Epidermal melanocyte (primary cell): ENCODE measurements around the gene DGCR2.
"Not testable (repeated sequence)": the region's sequence is repeated elsewhere in the genome, so short reads cannot be mapped to it uniquely, and the experiment has no call there.

ENCODE experiments used
- DNase-seq: peaks from one replicate; pipeline ENCODE4 v3.0.0; 2011; ENCODE audit warnings: low spot score; ENCODE audit not compliant: insufficient read length

Gene DGCR2

GRCh38 chr22:18988958-18989357, 133.3 kb downstream of the DGCR2 start:
- no peak for DNase-seq

- DNase-seq: no peak
These were observed 134.4 kb downstream of the DGCR2 start for GRCh38 chr22:18987765-18988164.

GRCh38 chr22:18987114-18987513, 135.1 kb downstream of the DGCR2 start:
- not testable (repeated sequence) for DNase-seq
